Kidney epithelial cell (primary cell): ENCODE results near the gene IL3RA. TPM values are rescaled to one million over a fixed set of nuclear protein-coding genes. Genes with fewer than 3 reads are reported as not detected.
"Not testable (repeated sequence)": the region's sequence is repeated elsewhere in the genome, so short reads cannot be mapped to it uniquely, and the experiment has no call there.

Source experiments
- DNase-seq: peaks from one replicate; pipeline ENCODE4 v3.0.0-alpha.2; 2010; ENCODE audit warnings: low read depth
- H3K27me3 ChIP-seq: 2 replicates; pipeline ENCODE4 v1.6.0; 2011; ENCODE audit warnings: low read length; ENCODE audit not compliant: control insufficient read depth, insufficient read depth
- H3K36me3 ChIP-seq: 2 replicates; pipeline ENCODE4 v1.5.1; 2011; ENCODE audit warnings: low read length; ENCODE audit not compliant: control insufficient read depth, insufficient read depth
- H3K4me3 ChIP-seq: 2 replicates; pipeline ENCODE4 v1.5.1; 2011; ENCODE audit warnings: low read depth, mild to moderate bottlenecking, control low read depth, low read length
- total RNA-seq: library from RNA; depleted of rRNA; stranded (reverse); fragments of >200 nt; gene quantifications from 2 replicates; pipeline ENCODE4 v1.2.3, GENCODE V29; 2015
- TF ChIP-seq, protein P1 (sequence below): IDR thresholded peaks from 2 replicates; pipeline ENCODE4 v1.5.1; 2011; ENCODE audit warnings: mild to moderate bottlenecking, moderate library complexity, low read length, control low read depth, inconsistent platforms; ENCODE audit not compliant: insufficient read depth, poor library complexity, severe bottlenecking

The IL3RA gene
- total RNA-seq, 1 donor from 2014 or later: 9.7 TPM

- Histone ChIP-seq H3K4me3 (no peak overlapping the region), H3K36me3 (no peaks in the 10 kb centered on the region), H3K27me3 (no peaks in the 10 kb centered on the region)
- DNase-seq: no peak
- TF ChIP-seq, protein P1, sequence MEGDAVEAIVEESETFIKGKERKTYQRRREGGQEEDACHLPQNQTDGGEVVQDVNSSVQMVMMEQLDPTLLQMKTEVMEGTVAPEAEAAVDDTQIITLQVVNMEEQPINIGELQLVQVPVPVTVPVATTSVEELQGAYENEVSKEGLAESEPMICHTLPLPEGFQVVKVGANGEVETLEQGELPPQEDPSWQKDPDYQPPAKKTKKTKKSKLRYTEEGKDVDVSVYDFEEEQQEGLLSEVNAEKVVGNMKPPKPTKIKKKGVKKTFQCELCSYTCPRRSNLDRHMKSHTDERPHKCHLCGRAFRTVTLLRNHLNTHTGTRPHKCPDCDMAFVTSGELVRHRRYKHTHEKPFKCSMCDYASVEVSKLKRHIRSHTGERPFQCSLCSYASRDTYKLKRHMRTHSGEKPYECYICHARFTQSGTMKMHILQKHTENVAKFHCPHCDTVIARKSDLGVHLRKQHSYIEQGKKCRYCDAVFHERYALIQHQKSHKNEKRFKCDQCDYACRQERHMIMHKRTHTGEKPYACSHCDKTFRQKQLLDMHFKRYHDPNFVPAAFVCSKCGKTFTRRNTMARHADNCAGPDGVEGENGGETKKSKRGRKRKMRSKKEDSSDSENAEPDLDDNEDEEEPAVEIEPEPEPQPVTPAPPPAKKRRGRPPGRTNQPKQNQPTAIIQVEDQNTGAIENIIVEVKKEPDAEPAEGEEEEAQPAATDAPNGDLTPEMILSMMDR: no peak
Observed at GRCh38 chrX:1308476-1308875, 28.1 kb upstream of the IL3RA start.

DNA sequence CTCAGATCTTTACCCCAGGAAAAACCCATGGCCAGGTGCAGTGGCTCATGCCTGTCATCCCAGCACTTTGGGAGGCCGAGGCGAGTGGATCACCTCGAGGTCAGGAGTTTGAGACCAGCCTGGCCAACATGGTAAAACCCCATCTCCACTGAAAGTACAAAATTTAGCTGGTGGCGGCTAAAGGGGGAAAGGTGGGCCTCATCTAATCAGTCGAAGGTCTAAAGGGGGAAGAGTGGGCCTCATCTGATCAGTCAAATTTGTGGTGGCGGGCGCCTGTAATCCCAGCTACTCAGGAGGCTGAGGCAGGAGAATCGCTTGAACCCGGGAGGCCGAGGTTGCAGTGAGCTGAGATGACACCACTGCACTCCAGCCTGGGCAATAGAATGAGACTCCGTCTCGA, 27.7 kb upstream of the IL3RA start:
- H3K4me3 ChIP-seq, H3K27me3 ChIP-seq, DNase-seq, H3K36me3 ChIP-seq: not testable (repeated sequence)

GRCh38 chrX:1313788-1314187, 22.8 kb upstream of the IL3RA start:
- Histone ChIP-seq H3K27me3 (no peaks in the 10 kb centered on the region), H3K4me3 (no peak overlapping the region), H3K36me3 (no peaks in the 10 kb centered on the region)
- TF ChIP-seq, protein P1: no peak
- no peak for DNase-seq

DNA sequence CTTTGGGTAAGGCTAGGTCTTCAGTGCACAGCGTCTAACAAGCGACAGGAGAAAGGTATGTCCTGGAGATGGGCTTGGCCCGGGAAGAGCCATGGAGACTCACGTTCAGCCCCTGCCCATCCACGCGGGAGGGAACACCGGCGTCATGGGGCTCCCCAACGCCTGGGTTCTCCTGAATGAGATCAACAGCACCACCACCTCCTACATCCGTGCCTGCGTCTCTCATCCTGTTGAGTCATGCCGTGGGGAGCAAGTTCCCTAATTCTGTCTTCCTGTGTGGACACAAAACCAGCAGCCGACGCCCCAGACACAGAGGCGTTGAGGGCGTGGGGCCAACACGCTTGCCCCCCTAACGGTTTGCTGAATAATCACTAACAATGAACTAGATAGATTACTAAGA, 20.1 kb upstream of the IL3RA start:
- TF ChIP-seq, protein P1: no peak
- Histone ChIP-seq H3K27me3 (no peaks in the 10 kb centered on the region), H3K4me3 (no peak overlapping the region), H3K36me3 (no peaks in the 10 kb centered on the region)
- DNase-seq: no peak

DNA sequence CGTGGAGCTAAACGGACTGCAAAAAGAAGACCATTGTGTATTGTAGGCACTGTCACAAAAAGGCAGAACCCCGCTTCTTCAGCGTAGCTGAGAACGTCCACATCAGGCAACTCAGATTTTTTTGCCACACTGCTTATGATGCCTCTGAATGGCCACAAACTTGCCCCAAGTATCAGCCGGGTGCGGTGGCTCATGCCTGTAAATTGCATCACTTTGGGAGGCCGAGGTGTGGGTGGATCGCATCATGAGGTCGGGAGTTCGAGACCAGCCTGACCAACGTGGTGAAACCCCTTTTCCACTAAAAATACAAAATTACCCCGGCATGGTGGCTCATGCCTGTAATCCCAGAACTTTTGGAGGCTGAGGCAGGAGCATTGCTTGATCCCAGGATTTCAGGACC, 14.9 kb upstream of the IL3RA start:
- Histone ChIP-seq H3K36me3 (no peaks in the 10 kb centered on the region), H3K4me3 (no peak overlapping the region), H3K27me3 (no peaks in the 10 kb centered on the region)
- TF ChIP-seq, protein P1: no peak
- no peak for DNase-seq

DNA sequence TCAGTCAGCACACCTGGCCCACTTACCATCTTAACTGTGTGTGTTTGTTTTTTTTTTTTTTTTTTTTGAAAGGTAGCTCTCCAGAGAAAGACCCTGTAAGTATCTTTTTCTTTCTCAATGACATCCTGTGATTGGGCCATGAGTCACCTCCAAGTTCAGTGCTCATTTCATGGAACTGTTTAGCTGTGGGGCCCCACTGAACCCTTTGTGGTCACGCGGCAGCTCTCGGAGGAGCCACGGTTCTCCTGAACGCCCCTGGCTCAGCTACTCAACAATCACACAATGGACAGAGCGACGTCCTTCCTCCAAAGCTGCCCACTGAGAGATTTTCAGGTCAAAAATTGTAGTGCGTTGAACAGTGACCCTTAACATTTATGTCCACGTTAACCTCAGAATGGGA, 14.2 kb upstream of the IL3RA start:
- no peak overlapping the region for H3K4me3 ChIP-seq
- no peak for DNase-seq
- no peaks in the 10 kb centered on the region for H3K36me3 ChIP-seq

More for the DNA sequence above, 14.2 kb upstream of the IL3RA start:
- TF ChIP-seq, protein P1: no peak
- no peaks in the 10 kb centered on the region for H3K27me3 ChIP-seq
